PC-3 (cell line): Measurements from ENCODE around the gene ENO1. TPM values are rescaled to one million over a fixed set of nuclear protein-coding genes. Genes with fewer than 3 reads are reported as not detected.
"Not testable (repeated sequence)": the region's sequence is repeated elsewhere in the genome, so short reads cannot be mapped to it uniquely, and the experiment has no call there.

Experiments
- ATAC-seq: fragments of 200-7000 bp; cut with Tn5 transposase; 2 replicates; pipeline ENCODE4 v1.9.1; 2020; ENCODE audit warnings: mild to moderate bottlenecking, moderate library complexity
- BruUV-seq: library from RNA; stranded (reverse); fragments of 400-500 nt; replicated peaks from 2 replicates; lab custom pipeline; 2021; lab: Mats Ljungman, UMichigan
- CTCF ChIA-PET: fragments of 300-600 bp; sonication (Branson Sonifier 250); formaldehyde crosslinking; loops from one replicate; lab custom pipeline; 2022; ENCODE audit warnings: antibody characterized with exemption; lab: Charles Lee
- POLR2A ChIA-PET: fragments of 300-600 bp; sonication (Branson Sonifier 250); formaldehyde crosslinking; loops from one replicate; lab custom pipeline; 2022; ENCODE audit warnings: antibody characterized with exemption; ENCODE audit not compliant: unreplicated experiment; lab: Charles Lee
- DNase-seq: peaks from one replicate; pipeline ENCODE4 v3.0.0-alpha.2; 2015
- H2AFZ ChIP-seq: fragments of 300-600 bp; sonication (generic); 2 replicates; pipeline ENCODE4 v1.6.0; 2016; ENCODE audit warnings: antibody characterized with exemption, low read length
- H3F3A ChIP-seq: fragments of 300-600 bp; sonication (generic); one replicate; pipeline ENCODE4 v1.6.0; 2017; ENCODE audit warnings: antibody characterized with exemption, low read length, control low read depth, mild to moderate bottlenecking; ENCODE audit not compliant: unreplicated experiment
- H3K27ac ChIP-seq: fragments of 300-600 bp; sonication (generic); 2 replicates; pipeline ENCODE4 v1.5.1; 2016; ENCODE audit warnings: mild to moderate bottlenecking, low read length
- H3K27me3 ChIP-seq: fragments of 300-600 bp; sonication (generic); 2 replicates; pipeline ENCODE4 v1.6.1; 2016; ENCODE audit warnings: low read length, mixed read lengths
- H3K36me3 ChIP-seq: fragments of 300-600 bp; sonication (generic); 2 replicates; pipeline ENCODE4 v1.6.1; 2016; ENCODE audit warnings: low read depth, mixed run types, low read length, mixed read lengths
- H3K4me1 ChIP-seq: fragments of 300-600 bp; sonication (generic); 2 replicates; pipeline ENCODE4 v1.5.1; 2016; ENCODE audit warnings: low read length; ENCODE audit not compliant: insufficient read depth
- H3K4me2 ChIP-seq: fragments of 300-600 bp; sonication (generic); 2 replicates; pipeline ENCODE4 v1.6.0; 2016; ENCODE audit warnings: low read length
- H3K4me3 ChIP-seq: fragments of 300-600 bp; sonication (generic); 2 replicates; pipeline ENCODE4 v1.5.1; 2016; ENCODE audit warnings: mild to moderate bottlenecking, low read length, mixed read lengths
- H3K79me2 ChIP-seq: fragments of 300-600 bp; sonication (generic); 2 replicates; pipeline ENCODE4 v1.6.1; 2017; ENCODE audit warnings: low read length, mixed read lengths
- H3K9ac ChIP-seq: fragments of 300-600 bp; sonication (generic); 2 replicates; pipeline ENCODE4 v1.6.0; 2016; ENCODE audit warnings: mild to moderate bottlenecking, low read length
- H3K9me2 ChIP-seq: fragments of 300-600 bp; sonication (generic); replicated peaks from 2 replicates; pipeline ENCODE4 v1.6.1; 2016; ENCODE audit warnings: mixed run types, low read length, mixed read lengths
- H3K9me3 ChIP-seq: fragments of 300-600 bp; sonication (generic); 2 replicates; pipeline ENCODE4 v1.6.1; 2016; ENCODE audit warnings: low read length, mixed read lengths
- H4K20me1 ChIP-seq: fragments of 300-600 bp; sonication (generic); 2 replicates; pipeline ENCODE4 v1.6.1; 2016; ENCODE audit warnings: low read length, mixed read lengths
- CTCF ChIP-seq: fragments of 300-600 bp; sonication (generic); conservative IDR thresholded peaks from 2 replicates; pipeline ENCODE4 v1.5.1; 2017; ENCODE audit warnings: antibody characterized with exemption, low read depth, mild to moderate bottlenecking, low read length
- EZH2 ChIP-seq: fragments of 300-600 bp; sonication (generic); IDR thresholded peaks from one replicate; pipeline ENCODE4 v1.6.1; 2017; ENCODE audit warnings: antibody characterized with exemption, mild to moderate bottlenecking, low read length; ENCODE audit not compliant: unreplicated experiment
- EZH2phosphoT487 ChIP-seq: fragments of 300-600 bp; sonication (generic); IDR thresholded peaks from 2 replicates; pipeline ENCODE4 v1.6.1; 2018; ENCODE audit warnings: mild to moderate bottlenecking, antibody characterized with exemption, low read length, borderline replicate concordance
- intact Hi-C: fragments of 100-400 bp; cut with micrococcal nuclease; formaldehyde crosslinking; loops from 2 replicates; pipeline ENCODE4 v1.9.0; 2023
- total RNA-seq: library from RNA; depleted of rRNA; stranded (reverse); fragments of >200 nt; gene quantifications from 2 replicates; pipeline ENCODE4 v1.2.3, GENCODE V29; 2014

The ENO1 gene
- total RNA-seq, 1 experiment from 2014 or later = 3,712 TPM

- TF ChIP-seq EZH2phosphoT487 (no peak), CTCF (no peak), EZH2 (no peak)
- no peak overlapping the region for H2AFZ ChIP-seq
- ATAC-seq (peak; percentile 10), DNase-seq (no peak)
- H3K4me2 ChIP-seq = peak overlapping the region; percentile 83
- POLR2A ChIA-PET = no interaction called here
- CTCF ChIA-PET = no interaction called here
- peaks cover 18% of the 10 kb centered on the region for H3K4me1 ChIP-seq
- peak overlapping the region; percentile 14; the same call in 1 of the 2 replicates for H3K27ac ChIP-seq
- intact Hi-C loops = no loop called here
- H3K27me3 ChIP-seq = no peaks in the 10 kb centered on the region
- H4K20me1 ChIP-seq = no peaks in the 10 kb centered on the region
- H3K9ac ChIP-seq = no peak overlapping the region
- BruUV-seq = no TSS peak
- H3K9me2 ChIP-seq = no peaks in the 10 kb centered on the region
- no peaks in the 10 kb centered on the region for H3K36me3 ChIP-seq
- no peaks in the 10 kb centered on the region for H3K79me2 ChIP-seq
- H3K4me3 ChIP-seq = no peak overlapping the region
- no peaks in the 10 kb centered on the region for H3F3A ChIP-seq
- H3K9me3 ChIP-seq = no peaks in the 10 kb centered on the region
Observed at GRCh38 chr1:8889103-8889846, 10.8 kb upstream of the ENO1 start.

- Histone ChIP-seq H3K9me2 (no peaks in the 10 kb centered on the region), H3K4me3 (no peak overlapping the region), H3K4me1 (peaks cover 18% of the 10 kb centered on the region), H3K9ac (no peak overlapping the region), H2AFZ (no peak overlapping the region), H3K36me3 (no peaks in the 10 kb centered on the region), H4K20me1 (no peaks in the 10 kb centered on the region), H3K4me2 (no peak overlapping the region), H3K27me3 (no peaks in the 10 kb centered on the region), H3K9me3 (no peaks in the 10 kb centered on the region), H3F3A (no peaks in the 10 kb centered on the region), H3K79me2 (no peaks in the 10 kb centered on the region), H3K27ac (no peak overlapping the region)
- CTCF ChIA-PET = no interaction called here
- TF ChIP-seq CTCF (no peak), EZH2 (no peak), EZH2phosphoT487 (no peak)
- no peak for ATAC-seq
- BruUV-seq = no TSS peak
- DNase-seq = no peak
- intact Hi-C loops = no loop called here
- POLR2A ChIA-PET = no interaction called here
Observed at GRCh38 chr1:8886589-8886988, 8.1 kb upstream of the ENO1 start.

GRCh38 chr1:8886031-8886524, 7.6 kb upstream of the ENO1 start:
- H3K9me3 ChIP-seq, DNase-seq, H3K79me2 ChIP-seq, H3K27me3 ChIP-seq, H3F3A ChIP-seq, intact Hi-C loops, ATAC-seq, CTCF ChIA-PET, H2AFZ ChIP-seq, POLR2A ChIA-PET, H4K20me1 ChIP-seq, H3K27ac ChIP-seq, H3K4me2 ChIP-seq, H3K9me2 ChIP-seq, H3K9ac ChIP-seq, H3K4me3 ChIP-seq, H3K36me3 ChIP-seq, BruUV-seq: not testable (repeated sequence)
- peaks cover 18% of the 10 kb centered on the region for H3K4me1 ChIP-seq

- H3K9me3 ChIP-seq, H3K9me2 ChIP-seq, POLR2A ChIA-PET, H3F3A ChIP-seq, BruUV-seq, H3K27ac ChIP-seq, H3K27me3 ChIP-seq, H2AFZ ChIP-seq, H3K36me3 ChIP-seq, intact Hi-C loops, H3K9ac ChIP-seq, H3K4me2 ChIP-seq, DNase-seq, H3K4me3 ChIP-seq, H4K20me1 ChIP-seq, CTCF ChIA-PET, H3K79me2 ChIP-seq, ATAC-seq: not testable (repeated sequence)
- H3K4me1 ChIP-seq = peaks cover 19% of the 10 kb centered on the region
Observed at GRCh38 chr1:8884105-8884504, 5.6 kb upstream of the ENO1 start.
